Measurements from ENCODE around the gene TMCC1.
A peak's percentile ranks its signal among the peaks of the same experiment; 100 is the strongest.

The TMCC1 gene

GRCh38 chr3:129606636-129607390 is 286.7 kb downstream of the TMCC1 start, which contains the start of gene PLXND1:
PLXND1 (minus strand) TSS chr3:129606676; CDS start chr3:129606639, 37 bp downstream.
- DNase-seq, result peak; percentile 28

GRCh38 chr3:129605922-129606635 is 287.4 kb downstream of the TMCC1 start:
- DNase-seq, result peak; percentile 26

- peak; percentile 57 for DNase-seq
Observed at GRCh38 chr3:129605203-129605921, 288.1 kb downstream of the TMCC1 start.

- no peak for DNase-seq
Observed at GRCh38 chr3:129604767-129605166, 288.7 kb downstream of the TMCC1 start.

GRCh38 chr3:129603991-129604749 is 289.3 kb downstream of the TMCC1 start:
- DNase-seq, result no peak

GRCh38 chr3:129603561-129603942 is 290.0 kb downstream of the TMCC1 start:
- DNase-seq, result no peak

GRCh38 chr3:129602730-129603560 is 290.6 kb downstream of the TMCC1 start:
- DNase-seq, result no peak

- no peak for DNase-seq
Observed at GRCh38 chr3:129602309-129602708, 291.2 kb downstream of the TMCC1 start.

- DNase-seq, result no peak
Observed at GRCh38 chr3:129601713-129602112, 291.8 kb downstream of the TMCC1 start.

GRCh38 chr3:129600348-129600747 is 293.2 kb downstream of the TMCC1 start:
- no peak for DNase-seq

- no peak for DNase-seq
Observed at GRCh38 chr3:129599607-129600006, 293.9 kb downstream of the TMCC1 start.

- DNase-seq, result no peak
Observed at GRCh38 chr3:129599073-129599472, 294.4 kb downstream of the TMCC1 start.

- DNase-seq, result no peak
Observed at GRCh38 chr3:129598484-129598883, 295.0 kb downstream of the TMCC1 start.

GRCh38 chr3:129598000-129598381 is 295.5 kb downstream of the TMCC1 start:
- DNase-seq, result no peak

All from activated naive CD4-positive, alpha-beta T cell treated with anti-CD3 and anti-CD28 coated beads, Interleukin-2, amount 50 U/mL, for 16 hours (primary cell).